ENCODE data around the gene RNF2.
"Not testable (repeated sequence)": the region's sequence is repeated elsewhere in the genome, so short reads cannot be mapped to it uniquely, and the experiment has no call there.

RNF2 gene
- 6.0 to 26.0 (median 18.1) reads per million in 17 experiments for total RNA-seq

DNA sequence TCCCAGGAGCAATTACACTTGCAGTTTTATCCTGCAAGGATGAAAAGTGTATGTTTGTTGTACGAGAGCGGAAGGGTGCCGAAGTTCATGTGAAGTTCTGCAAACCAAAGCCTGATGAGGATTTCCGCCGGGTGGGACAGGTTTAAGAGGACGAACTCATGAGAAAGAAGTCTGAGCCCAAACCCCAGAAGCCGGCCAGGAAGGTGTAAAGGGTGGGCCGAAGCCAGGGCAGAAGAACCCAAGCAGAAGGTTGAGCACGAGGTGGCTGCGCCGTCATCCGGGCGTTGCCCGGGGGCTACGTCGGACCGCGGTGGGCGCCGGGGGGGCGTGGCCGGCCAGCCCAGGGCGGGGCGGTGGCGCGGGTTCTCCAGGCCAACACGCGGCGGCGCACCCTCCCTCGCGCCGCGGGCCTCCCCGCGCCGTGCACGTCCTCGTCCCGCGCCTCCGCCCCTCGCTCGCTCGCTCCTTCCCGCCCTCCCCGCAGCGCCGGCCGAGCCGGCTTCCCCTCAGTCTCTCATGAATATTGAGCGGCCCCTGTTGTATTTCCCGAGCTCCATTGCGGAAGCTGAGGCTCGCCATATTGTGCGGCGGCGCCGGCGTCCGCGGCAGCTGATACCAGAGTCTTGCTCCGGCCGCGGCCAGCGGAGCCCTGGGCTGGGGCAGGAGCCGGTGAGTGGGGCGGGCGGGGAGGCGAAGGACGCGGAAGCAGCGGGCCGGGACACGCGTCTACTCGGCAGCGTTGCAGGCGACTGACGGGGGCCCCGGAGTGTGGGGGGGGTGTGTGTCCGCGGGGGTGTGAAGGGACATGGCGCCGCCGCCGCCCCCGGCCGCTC, at the start of gene RNF2:
RNF2 (plus strand) TSS at position 578 of the 833 bp plus-strand sequence. CDS start 41,996 bp downstream, outside the sequence.
- DNase-seq = peak; percentile 85 to 95 (median 90)

DNA sequence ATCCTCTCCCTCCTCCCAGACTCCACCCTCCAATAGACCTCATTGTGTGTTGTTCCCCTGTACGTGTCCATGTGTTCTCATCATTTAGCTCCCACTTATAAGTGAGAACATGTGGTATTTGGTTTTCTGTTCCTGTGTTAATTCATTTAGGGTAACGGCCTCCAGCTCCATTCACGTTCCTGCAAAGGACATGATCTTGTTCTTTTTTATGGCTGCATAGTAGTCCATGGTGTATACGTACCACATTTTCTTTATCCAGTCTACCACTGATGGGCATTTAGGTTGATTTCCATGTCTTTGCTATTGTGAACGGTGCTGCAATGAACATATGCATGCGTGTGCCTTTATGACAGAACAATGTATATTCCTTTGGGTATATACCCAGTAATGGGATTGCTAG, 45.4 kb upstream of the RNF2 start:
- not testable (repeated sequence) for DNase-seq

DNA sequence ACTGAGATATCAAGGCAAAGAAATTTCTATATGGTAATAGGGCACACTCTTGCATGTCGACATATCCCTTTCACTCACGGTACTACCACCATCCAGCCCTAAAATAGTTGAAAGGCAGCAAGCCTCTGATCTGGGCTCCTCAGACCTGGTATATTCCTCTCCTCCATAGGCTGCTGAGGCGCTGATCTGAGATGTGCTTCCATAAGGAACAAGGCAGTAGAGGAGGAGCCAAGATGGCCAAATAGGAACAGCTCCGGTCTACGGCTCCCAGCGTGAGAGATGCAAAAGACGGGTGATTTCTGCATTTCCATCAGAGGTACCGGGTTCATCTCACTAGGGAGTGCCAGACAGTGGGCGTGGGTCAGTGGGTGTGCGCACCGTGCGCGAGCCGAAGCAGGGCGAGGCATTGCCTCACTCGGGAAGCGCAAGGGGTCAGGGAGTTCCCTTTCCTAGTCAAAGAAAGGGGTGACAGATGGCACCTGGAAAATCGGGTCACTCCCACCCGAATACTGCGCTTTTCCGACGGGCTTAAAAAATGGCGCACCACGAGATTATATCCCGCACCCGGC, 44.0 kb upstream of the RNF2 start:
- not testable (repeated sequence) for DNase-seq

DNA sequence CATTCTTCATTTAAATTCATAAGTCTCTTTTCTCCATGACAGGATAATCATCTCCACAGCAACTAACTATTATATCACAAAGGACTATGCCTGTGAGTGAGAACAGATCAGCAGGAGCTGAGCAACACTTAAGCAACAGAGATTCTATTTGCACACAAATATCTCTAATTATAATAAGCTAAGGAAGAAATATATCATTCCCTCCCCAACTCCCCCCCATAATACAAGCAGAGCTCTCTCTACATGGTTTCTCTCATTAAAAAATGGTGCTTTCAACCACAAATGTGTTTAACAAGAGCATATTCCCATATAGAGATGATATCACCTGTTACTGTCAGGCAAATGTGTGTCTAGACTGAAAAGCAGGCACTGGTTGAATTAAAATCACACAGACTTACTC, 36.5 kb upstream of the RNF2 start:
- no peak for DNase-seq

DNA sequence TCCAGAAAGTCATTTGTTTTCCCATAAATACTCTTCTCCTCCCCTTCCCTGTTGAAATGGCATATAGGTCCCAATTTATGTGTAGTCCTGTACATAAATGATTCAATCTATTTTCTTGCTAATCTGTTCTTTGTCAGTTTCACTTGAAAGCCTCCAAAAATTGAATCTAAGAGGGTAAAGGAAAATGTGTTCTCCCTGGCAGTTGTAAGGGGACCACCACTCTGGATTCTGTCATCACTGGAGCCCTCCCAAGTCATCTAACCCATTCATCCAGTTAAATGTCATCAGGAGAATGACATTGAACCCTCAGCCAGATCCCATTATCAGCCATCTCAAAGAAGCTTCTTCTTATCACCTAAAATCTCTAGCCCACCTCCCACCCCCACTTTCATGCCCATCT, 35.0 kb upstream of the RNF2 start:
- DNase-seq = no peak

DNA sequence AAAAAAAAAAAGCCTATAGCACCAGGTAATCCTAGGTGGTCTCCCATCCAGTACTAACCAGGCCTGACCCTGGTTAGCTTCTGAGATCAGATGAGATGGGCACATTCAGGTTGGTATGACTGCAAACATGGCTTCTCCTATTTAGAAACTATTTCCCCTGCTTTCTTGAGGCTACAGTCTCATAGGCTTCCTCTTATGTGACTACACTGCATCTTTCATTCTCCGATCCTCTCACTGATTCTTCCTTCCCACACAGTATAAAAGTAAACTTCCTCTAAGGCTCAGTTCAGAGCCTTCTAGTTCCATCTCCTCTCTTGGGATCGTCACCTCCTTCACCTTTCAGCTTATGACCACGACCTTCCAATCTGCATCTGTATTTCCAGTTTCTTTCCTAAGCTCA, 30.4 kb upstream of the RNF2 start:
- peak; percentile 17 to 62 (median 40) for DNase-seq

DNA sequence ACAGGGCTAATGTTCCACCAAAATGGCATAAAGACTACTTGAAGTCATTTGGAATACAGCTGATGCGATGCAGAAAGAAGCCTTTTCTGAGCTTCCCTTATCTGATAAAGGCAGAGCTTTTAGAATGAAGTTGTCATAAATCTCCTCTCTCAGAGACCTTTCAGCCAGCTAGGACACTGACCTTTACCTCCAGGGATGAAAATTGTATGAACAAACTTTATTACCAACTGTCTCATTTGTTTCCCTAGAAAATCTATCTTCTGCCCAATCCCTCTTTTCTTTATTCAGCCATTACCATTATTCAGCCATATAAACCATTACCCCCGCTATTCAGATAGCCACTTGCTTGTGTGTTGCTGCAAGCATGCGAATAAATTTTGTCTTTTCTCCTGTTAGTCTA, 29.7 kb upstream of the RNF2 start:
- DNase-seq = peak in 1 of 4 experiments; percentile 6

DNA sequence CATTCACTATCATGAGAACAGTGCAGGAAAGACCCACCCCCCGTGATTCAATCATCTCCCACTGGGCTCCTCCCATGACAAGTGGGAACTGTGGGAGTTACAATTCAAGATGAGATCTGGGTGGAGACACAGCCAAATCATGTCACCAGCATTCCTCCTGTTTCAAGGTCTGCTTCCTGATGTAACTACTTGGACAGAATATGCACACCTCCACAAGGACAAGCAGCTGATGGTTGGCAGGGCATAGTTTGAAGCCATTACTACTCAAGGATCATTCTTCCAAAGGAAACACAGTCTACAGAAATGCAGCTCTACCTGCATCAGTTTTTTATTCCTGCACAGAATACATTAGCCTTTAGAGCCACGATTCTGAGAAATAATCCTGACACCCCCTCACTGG, 28.5 kb upstream of the RNF2 start:
- DNase-seq = peak; percentile 28 to 44 (median 34)

DNA sequence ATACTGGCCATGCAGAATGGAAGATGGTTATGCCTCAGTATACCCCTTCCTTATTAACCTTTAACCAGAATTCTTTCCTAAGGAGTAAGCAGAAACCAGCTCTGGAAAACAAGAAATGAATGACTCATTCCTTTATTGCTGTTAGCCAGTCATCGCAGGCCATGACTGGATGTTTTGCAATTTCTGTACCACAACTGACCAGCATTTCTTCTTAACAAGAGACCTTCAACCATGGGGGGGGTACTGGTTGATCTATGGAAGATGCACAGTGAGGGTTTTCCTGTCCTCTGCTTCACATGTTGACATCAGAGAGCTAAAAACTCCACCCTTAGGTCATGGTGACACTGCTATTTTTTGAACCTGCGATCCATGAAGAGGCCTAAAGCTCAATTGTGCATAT, 28.0 kb upstream of the RNF2 start:
- DNase-seq = peak; percentile 65 to 84 (median 72)

DNA sequence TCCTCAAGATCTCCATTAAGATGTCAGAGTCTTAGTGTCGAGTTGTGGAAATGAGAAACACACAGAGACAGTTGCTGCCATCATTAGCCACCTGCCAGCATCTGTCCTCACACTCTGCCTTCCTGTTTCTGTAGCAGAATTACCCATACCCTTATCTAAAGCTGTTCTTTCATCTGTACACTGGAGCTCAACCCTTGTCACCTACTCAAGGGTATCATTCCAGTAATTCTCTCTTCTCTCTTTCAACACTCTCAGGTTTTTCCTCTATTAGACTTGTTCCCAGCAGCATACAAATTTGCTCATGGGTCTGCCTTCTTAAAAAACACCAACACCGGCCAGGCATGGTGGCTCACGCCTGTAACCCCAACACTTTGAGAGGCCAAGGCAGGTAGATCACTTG, 27.4 kb upstream of the RNF2 start:
- DNase-seq = no peak

DNA sequence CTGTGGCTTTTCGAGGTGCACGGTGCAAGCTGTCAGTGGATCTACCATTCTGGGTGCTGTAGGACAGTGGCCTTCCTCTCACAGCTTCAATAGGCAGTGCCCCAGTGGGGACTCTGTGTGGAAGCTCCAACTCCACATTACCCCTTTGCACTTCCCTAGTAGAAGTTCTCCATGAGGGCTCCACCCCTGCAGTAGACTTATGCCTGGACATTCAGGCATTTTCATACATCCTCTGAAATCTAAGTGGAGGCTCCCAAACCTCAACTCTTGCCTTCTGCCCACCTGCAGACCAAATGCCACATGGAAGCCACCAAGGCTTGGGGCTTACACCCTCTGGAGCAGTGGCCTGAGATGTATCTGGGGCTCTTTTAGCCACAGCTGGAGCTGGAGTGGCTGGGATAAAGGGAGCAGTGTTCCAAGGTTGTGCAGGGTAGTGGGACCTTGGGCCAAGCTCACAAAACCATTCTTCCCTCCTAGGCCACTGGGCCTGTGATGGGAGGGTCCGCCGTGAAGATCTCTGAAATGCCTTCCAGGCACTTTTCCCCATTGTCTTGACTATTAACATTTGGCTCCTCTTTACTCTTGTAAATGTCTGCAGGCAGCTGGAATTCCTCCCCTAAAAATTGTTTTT, 18.0 kb upstream of the RNF2 start:
- no peak for DNase-seq

DNA sequence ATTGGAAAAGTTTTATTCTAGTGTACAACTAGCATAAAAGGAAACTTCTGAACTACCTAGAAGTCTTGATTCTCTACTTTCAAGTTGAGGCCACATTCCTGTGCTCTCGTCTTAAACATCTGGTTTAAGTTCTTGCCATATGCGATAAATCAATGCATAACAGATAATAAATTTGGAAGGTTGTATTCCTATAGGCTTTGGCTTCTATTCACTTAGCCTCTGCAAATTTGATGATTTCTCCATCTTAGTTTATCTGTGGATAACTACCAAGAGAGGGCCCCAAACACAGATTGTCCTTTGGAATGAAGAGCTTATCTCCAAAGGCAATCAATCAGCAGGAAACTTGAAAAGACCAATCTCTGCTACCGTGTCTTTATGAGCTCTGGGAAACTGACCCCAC, 11.7 kb upstream of the RNF2 start:
- no peak for DNase-seq

DNA sequence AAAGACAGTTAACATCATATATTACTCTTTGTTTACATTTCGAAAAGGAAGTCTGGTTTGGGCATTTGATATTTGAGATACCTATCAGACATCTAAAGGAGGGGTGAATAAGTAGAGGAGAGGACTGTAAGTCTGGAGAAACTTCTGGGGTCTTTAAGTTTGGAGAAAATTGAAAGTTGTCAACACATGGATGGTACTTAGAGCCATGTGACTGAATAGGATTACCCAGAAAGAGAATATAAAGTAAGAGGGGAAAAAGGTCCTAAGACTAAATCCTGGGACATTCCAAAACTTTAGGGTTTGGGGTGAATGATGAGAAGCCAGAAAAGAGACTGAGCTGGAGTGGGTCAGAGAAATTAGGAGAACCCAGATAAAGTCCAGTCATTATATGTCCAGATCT, 10.1 kb upstream of the RNF2 start:
- no peak for DNase-seq

DNA sequence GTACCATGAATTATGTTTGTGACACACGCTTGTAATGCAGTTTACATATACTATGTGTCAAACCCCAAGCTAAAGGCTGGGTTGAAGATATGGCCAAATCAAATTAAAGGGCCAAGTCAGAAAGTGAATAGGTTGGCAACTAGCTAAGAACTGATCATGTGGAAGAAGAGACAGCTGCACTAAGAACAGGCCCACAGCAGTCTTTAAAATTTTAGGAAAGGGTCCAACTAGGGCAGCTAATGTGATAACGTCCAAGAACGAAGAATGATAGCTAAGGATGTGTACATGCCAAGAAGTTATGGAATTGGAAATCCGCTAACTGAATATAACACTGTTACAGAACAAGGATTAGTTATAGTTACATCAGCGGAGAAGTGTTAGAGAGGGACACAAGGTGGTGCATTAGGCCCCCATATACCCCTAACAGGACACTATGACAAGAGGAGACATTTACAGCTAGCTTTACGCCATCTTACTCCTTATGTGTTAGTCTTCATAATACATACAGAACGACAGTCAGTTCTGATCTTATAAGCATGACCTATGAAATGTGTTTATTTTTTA, 6.5 kb upstream of the RNF2 start:
- no peak for DNase-seq

DNA sequence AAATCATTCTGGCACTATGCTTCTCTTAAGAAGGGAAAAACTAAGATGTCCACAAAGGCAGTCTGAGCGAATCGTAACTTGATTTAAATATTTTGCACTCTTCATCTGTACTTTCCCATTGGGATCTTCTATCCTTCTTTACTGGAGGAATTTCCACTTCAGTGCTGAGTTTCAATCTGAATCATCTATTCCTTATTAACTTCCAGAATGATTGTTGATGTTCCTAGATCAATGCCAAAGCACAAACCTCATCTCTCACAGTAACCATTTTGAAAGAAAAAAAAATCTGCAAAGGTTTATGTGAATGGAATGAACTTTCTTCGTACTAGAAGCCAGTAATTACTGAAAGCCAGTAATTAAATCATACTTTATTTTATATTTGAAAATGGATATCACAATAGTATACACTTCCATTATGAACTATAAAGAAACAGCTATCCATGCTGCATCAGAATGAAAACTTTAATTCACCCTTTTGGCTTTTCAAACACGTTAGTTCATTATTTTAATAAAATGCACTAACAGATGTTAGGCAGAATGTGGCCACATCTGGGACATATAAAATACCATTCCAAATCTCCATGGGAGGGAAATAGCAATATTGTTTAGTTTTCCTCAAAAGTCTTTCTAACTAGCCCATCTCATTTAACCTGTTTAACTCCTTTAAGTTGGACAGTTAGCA, 5.5 kb upstream of the RNF2 start:
- no peak for DNase-seq

DNA sequence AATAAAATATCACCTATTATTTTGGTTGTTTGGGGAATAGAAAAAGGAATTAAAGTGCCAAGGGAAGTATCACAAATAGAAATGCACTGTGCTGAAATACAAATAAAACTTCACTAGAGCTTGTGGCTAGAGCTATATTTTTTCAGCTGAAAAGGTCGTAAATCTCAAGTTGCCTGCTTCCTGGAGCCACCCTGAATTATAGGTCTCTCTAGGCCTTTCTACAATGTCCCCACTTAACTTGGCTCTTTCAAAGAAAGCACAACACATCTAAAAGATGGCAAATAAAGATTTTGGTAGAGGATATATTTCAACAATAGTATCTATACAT, 5.0 kb upstream of the RNF2 start:
- no peak for DNase-seq

DNA sequence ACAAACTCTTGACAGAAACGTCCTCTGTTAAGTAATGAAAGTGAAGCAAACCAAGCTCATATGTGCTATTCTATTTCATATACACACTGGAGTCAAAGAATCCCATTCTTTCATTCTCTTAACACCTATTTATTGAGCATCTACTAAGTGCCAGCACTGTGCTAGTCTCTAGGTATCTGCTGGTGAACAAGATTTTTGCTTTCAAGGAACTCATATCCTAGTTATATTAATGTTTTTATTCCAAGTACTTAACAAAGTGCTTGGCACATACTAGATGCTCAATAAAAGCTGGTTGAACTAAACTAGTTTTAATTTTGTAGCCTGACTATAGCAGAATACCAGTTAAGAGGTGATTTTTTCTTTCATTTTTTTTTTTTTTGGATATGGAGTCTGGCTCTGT, 3.6 kb upstream of the RNF2 start:
- no peak for DNase-seq

DNA sequence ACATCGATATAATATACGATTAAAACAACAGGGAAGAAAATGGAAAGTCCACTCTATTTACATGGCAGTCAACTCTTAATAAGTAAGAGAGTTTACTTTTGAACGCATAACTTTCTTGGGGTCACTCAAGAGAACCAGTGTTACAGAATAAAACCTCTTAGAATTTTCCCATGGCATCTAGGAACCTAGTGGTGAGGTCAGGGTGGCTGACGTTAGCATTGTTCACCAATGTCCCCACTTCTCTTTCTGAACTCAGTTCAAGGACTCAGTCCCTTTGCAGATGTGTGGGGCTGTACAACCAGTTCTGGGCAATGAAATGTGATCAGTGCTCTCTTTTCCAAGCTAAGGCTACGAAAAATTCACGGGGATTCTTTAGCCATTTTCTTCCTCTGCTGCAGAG, 2.6 kb upstream of the RNF2 start:
- DNase-seq = peak; percentile 29 to 50 (median 46)

DNA sequence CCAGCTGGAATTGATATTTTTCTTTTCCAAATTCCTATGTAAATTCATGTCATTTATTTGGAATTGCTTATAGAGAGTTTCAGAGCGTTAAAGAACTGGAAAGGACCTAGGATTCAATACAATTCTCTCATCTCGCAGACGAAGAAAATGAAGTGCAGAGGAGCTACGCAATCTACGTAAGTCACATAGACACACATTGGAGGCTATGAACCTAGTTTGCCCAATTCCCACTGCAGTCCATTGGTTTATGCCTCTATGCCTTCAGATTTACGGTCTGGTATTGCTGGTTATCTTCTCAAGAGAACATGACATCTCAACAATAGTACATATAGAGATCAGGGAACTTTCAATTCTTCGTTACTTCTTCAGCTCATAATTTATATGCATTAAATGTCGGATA, 971 bp upstream of the RNF2 start:
- no peak for DNase-seq

DNA sequence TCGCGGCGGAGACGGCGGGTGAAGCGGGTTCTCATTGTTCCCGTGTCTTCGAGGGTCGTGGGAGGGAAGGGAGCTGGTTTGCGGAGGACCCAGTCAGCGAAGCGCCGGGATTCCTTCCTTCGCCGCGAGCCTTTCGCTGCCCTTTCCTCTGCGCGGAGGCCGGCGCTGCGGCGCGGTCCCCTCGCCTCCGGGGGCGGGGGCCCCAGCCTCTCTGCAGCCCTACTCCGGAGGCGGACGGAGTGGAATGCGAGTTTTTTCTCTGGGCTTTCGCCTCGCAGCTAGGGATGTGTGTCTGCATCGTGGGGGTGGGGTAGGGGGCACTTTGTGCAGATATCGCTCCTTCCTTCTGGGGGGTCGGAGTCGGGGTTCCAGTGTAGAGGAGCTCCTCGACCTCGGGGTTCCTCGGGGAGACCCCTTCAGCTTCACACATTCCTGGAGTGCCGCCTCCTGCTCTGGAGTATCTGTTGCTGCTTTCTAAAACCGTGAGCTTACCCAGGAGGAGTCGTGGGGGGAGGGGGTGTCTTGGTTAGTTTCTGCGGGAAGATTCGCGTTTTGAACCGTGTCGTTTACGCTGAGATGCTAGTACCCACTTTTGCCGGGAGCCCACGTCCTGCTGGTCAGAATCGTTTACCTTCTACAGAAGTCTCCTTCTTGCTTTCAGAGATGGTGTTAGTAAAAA, 595 bp downstream of the RNF2 start:
- DNase-seq = peak in 3 of 4 experiments; percentile 51 to 69 (median 60)

DNA sequence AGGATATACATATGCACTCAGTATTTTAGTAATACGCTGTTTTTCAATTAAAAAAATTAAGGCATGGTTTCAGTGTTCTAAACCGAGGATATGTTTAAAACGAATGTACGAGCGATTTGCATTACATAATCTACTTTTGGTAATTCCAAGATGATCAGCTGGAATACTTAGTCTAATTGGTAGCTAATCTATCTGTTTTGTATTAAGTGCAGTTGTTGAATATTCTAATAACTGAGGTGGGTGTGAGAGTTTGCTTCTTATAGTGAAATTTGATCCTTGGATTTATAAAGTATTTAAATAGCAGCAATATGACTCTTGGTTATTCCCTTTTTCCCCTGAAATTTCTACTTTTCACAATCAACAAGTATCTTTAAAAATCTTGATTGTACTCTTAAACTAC, 1.3 kb downstream of the RNF2 start:
- no peak for DNase-seq

DNA sequence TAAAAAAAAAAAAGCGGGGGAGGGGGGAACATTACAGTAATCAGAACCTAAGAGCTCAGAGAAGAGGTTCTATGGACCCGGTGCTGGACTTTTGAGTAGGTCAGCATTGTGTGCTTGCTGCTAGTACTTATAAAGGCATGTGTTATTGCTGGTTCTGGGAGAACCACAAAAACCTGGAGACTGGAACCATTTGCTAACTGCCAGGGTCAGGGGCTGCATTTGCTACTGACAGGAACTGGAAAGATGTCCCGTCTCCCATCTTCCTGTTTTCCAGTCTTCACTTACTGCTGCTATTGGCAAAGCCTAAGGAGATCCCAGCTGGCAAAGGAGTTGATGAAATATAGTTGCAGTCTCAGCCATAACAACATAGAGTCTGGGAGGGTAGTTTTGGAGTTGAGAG, 4.3 kb downstream of the RNF2 start:
- DNase-seq = peak in 1 of 4 experiments; percentile 14
